Measurements from ENCODE around the gene OXCT2.

Gene OXCT2

DNA sequence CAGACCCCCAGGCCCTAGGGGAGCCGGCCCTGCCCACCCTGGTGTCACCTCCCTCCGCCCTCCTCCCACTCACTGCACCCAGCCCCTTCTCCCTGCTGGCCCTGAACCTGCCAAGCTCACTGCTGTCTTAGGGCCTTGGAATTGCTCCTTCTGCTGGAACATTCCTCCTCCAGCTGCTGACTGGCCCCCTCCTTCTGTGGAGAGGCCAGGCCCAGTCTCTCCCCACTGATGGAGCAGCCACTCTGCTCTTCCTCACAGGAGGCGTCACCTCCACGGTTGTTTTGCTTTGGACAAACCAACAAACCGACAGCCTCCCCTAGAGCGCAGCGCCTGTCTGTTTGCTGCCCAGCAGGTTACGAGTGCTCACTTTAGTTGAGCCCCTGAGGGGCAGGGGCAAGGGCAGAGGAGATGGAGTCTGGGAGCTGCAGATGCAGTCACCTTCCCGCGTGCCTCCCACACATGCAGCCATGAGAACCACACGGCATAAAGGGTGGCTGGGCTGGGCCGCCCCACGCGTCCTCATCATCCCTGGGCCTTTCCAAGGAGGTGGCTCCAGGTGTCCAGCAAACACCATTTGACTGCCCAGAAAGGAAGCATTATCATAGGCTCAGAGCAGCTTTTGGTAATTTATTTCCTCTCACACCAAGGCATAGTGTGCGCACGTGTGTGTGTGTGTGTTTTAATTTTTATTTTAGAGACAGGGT is 9.4 kb downstream of the OXCT2 start:
- no peak for DNase-seq

DNA sequence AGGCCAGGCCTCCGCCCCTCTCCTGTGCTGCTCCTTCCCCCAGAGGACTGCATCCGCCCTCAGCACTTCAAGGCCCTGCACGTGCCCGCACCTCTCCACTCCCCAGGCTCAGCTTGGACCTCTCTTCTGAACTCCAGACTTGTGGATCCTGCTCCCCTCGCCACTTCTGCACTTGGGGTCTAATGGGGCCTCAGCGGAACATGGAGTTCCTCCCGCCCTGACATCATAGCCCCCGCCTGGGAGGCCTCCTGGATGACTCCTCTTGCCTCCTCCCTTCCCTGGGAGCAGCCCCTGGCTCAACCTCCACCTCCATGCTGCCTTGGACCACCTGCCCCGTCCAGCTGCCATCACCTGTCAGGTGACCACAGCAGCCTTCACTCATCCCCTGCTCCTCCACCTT is 10.1 kb downstream of the OXCT2 start:
- DNase-seq = no peak

DNA sequence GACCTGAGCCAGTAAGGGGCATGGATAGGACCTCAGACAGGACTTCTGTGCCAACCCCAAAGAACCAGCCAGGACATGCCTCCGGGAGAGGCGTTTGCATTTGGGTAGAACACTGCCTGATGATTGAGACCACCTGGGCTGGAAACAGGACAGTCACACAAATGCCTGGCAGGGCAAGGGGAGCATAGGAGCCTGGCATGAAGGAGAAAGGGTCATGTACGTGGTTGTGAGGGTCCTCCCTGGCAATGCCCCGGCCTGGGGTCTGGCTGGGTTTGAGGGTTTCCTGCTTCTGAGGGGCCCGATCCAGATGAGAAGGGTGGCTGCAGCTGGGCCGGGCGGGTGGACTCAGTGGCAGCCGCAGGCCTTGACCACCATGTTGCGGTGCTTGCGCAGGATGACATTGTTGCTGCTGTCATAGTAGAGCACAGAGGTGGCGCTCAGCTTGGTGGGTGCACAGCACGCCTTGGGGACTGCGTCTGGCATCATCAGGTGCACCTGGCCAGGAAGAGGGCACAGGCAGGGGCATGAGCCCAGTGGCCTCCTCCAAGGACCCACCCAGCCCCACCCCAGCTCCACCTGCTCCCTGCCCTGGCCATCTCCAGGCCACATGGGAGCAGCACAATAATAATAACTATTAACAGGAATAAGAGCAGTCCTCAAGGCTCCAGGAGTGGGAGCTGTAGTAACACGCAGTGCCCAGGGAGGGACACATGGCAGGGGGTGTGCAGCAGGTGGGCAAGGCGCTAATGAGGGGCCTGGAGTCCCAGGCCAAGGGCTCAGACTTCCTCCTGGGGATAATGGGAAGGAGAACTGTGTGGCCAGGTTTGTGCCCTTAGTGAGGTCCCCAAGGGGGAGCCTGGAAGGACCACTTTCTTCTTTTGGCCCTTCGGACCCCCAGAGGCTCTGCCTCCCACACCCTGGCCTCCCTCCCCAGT is 10.8 kb downstream of the OXCT2 start:
- DNase-seq = no peak

DNA sequence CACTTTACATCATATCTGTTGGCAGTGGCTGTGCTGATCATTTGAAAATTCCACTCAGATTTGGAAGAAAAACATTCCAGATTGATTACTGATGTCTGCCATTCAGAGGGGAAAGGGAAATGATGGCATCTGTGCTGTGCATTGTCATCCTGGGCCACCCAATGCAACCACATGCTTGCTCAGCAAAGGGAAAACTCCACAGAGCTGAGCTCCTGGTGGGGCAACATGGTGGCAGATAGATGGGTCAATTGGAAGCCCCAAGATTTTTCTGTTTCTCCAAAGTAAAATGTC is 11.8 kb downstream of the OXCT2 start:
- no peak for DNase-seq

DNA sequence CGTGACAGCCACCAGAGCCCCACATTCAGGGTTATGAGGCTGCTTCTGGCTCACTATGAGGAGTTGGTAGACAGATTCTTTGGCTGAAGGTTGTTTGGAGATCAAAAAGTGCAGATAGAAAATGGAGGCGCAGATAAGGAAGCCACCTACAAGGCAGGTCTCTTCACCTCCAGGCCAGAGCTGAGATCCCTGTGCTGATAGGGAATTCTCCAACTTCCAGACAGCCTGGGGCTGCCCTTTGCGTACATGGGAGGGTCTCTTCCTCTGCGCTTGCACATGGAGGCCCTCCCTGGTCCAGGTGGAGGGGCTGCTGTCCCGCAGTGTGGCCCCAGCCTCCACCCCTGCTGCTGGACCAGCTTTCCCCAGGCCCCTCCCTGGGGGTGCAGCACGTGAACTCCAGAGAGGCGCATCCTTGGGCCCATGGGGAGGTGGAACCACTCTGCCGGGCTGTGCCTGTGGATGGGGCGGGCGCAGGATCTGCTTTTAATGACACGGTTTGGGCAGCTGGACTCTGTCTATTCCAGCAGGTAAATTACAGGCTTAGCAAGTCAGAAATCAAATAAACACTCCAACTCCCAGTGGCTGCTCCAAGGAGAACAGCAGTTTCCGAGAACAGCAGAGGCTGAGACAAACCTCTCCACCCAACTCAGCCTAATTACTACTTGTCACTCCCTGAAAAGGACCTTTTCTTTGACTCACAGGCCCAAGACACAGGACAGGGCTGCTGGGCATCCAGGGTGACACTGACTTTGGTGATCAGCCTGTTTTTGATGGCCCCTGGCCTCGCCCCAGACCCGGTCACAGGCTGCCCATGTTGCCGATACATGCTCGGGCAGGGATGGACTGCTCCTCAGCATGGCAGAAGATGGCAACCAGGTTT is 12.4 kb downstream of the OXCT2 start:
- DNase-seq = no peak

DNA sequence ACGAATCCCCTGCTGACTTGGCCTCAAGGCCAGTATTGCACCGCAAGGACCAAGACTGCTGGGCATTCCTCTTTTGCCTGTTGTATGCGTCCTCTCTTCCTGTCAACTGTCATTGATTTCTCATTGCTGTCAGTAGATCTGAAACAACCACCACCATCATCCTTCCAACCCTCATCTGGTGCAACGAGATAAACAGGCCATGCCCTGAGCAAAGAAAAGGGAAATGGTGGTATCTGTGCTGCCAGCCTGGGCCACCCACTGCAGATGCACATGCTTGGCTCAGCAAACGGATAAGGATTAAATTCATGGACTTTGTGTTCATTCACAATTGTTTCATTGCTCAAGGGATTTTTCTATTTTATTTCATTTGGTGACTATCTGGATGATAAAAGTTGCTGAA is 13.6 kb downstream of the OXCT2 start:
- DNase-seq = no peak

DNA sequence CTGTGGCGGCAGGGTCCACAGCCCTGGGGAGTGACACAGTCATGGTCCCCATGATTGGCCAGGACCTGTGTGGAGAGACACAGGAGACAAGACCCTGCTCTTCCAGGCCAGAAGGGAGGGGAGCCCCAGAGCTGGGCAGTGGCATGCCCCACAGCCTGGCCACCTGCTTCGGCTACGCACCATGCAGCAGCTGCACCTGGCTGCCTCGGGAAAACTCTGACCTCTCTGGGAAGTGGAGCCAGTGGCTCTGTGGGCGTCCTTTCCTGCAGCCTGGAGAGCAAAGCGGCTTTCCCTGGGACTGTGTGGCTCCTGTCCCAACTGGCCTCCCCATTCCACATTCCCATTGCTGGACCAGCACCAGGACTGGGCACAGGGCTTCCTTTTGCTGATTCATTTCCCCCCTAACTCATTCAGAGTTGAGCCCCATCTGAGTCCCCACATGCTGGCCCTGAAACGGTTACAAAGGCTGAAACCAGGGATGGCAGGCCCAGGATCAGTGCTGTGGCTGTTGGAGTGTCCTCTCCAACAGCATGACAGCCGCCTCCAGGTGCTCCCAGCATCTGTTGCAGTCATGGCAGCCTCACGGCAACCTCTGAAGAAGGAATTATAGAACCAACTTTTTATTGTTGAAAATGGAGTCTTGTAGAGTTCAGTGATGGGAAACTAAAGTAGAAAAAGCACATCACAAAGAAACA is 15.0 kb downstream of the OXCT2 start:
- no peak for DNase-seq

DNA sequence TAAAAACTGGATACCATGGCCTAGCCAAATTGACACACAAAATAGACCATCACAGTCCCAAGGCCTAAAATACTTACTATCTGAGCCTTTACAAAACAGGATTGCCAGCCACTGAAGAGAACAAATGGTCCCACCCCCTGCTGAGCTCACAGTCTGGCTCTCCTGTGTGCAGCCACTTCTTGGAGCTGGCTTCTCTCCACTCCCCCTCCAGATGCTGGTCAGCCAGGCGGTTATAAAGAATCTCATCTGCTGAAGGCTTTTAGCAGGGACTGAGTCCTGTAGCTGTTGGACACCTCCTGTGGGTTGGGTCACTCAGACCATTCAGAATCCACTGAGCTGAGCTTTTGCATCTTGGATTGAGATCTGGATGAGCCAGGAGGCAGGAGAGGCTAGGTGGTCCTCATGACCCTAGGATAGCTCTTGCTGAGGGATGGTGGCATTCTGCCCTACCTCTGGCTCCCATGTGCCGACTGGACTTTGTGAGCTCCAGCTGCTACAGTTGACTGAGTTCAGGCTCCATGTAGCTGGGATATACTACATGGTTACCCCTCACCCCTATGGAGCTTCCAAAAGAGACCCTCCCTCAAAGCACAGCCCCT is 16.1 kb downstream of the OXCT2 start:
- no peak for DNase-seq

DNA sequence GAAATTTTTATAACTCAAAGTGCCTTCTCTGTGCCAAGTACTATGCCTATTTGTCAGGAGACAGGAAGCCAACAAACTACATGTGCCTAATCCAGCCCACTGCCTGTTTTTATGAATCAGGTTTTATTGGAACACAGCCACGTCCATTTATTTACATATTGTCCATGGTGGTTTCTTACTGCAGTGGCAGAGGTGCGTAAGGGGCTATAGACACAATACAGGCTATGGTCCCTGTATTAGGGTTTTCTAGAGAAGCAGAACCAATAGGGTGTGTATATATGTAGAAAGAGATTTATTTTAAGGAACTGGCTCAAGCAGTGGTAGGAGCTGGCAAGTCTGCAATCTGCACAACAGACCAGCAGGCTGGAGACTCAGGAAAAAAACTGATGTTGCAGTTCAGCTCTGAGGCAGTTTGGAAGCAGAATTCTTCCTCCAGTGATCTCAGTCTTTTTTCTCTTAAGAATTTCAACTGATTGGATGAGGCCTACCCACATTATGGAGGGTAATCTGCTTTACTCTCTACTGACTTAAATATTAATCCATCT is 17.1 kb downstream of the OXCT2 start:
- no peak for DNase-seq

DNA sequence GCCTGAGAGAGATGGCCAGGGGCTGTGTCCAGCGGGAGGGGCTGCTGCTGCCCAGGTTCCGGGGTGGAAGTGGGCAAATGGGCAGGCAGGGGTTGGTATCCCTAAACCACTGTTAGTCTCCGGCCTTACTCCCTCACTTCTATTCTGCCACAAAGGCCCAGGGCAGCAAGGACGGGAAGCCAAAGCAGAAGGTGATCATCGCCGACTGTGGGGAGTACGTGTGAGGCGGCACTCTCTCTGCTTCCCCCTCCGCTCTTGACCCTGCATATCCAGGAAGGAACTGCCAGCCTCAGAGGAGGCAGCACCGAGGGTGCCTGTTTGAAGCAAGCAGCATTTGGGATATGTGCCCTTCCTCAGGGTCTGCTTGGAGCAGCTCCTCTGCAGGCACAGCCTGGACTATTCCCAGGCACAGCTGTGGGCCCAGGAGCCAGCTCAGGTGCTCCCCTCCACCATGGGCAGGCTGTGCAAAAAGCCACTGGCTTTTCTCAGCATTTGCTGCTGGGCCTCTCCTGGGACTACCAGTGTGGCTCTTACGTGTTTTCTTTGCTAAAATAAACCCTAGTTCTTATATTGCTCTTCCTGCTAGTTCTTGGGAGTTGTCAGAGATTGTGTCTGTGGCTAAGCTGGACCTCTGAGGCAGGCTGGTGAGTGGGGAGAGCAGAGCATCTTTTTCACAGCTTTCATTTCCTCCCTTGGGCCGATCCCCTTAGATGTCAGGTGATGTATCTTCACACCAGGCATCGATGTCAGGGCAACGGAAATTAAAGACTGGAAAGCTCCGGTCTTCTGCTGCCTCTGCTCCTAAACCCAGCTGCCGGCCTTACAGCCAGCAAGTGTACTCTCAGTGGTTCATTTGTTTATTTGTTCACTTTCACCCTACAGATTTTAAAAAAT is 17.8 kb downstream of the OXCT2 start:
- DNase-seq = no peak

DNA sequence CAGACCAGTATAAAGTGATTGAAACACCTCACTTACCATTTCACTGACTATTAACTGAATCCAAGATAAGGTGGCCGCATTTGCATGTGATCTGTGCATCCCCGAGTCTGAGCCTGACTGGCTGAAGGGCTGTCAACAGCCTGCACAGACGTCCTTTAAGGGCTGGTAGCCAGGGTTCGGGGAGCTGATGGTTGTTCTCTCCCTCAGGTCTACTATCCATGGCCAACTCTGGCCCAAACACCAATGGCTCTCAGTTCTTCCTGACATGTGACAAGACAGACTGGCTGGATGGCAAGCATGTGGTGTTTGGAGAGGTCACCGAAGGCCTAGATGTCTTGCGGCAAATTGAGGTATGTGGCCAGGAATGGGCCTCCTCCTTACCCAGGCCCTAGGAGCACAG is 18.4 kb downstream of the OXCT2 start:
- no peak for DNase-seq

DNA sequence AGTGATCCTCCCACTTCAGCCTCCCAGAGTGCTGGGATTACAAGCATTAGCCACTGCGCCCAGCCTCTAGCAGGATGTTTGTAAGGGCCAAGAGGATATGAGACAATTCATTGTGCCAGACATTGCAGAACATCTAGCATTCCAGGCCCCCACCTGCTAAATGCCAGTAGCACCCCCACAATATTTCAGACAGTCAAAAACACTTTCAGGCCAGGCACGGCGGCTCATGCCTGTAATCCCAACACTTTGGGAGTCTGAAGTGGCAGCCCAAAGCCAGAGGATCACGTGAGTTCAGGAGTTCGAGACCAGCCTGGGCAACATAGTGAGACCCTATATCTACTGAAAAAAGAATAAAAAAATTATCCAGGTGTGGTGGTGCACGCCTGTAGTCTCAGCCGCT is 19.6 kb downstream of the OXCT2 start:
- DNase-seq = no peak

DNA sequence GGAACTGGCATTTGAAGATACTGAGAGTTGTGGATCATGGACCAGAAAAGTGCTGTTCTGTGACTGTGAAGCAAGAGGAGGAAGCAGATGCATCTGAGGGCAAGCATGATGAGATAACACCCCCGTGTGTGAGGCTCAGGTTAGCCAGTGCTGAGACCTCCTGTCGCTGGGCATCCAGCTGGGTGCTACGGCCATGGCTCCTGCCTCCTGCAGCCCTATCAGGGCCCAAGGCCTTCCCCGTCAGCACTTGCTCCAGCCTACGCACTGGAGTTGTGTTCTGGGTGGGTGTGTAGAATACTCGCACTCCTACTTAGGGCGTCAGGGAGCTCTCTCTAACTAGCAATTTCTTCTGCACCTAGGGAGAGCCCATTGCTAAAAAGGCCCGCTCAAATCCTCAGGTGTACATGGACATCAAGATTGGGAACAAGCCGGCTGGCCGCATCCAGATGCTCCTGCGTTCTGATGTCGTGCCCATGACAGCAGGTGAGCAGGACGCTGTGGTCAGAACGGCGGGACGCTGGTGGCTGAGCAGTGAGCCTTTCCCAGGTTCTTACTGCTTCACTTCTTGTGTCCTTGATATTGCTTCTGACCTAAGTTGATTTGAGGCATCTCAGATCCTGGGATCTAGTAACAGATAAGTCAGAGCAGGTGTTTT is 26.0 kb downstream of the OXCT2 start:
- DNase-seq = no peak

DNA sequence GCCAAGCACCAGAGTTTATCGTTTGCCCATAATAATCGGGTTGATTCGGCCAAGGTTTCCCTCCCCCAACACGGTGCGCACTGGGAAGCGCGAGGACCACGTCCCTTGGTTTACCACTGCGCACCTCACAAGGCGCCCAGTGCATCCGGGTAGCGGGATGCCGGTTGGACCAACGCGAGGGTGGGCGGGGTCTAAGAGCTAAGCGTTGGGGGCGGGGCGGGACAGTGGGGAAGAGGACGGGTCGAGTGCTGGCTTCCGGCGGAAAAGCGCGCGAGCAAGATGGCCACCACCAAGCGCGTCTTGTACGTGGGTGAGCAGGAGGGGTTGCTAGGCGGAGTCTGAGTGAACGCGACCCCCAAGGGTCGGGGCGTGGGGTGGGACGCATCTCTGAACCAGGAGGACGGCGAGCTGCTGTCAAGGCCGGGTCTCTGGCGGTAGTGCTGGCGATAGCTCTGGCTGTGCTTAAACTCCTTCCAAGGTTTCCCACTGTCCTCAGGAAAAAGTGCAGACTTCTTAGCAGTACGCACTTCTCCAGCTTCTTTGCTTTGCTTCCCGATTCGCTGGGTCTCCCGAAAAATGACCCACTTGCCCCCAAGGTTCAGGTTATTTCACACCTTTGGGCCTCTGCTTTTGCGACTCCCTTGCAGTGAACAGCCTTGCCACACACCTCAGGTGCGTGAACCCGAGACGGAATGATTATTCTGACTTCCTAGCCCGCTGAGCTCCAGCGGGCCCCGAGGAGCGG is 32.4 kb downstream of the OXCT2 start, which contains the start of gene PPIE:
PPIE (plus strand) TSS at position 261 of the 745 bp plus-strand sequence; CDS start at position 280, 19 bp downstream.
- DNase-seq = peak; percentile 67

DNA sequence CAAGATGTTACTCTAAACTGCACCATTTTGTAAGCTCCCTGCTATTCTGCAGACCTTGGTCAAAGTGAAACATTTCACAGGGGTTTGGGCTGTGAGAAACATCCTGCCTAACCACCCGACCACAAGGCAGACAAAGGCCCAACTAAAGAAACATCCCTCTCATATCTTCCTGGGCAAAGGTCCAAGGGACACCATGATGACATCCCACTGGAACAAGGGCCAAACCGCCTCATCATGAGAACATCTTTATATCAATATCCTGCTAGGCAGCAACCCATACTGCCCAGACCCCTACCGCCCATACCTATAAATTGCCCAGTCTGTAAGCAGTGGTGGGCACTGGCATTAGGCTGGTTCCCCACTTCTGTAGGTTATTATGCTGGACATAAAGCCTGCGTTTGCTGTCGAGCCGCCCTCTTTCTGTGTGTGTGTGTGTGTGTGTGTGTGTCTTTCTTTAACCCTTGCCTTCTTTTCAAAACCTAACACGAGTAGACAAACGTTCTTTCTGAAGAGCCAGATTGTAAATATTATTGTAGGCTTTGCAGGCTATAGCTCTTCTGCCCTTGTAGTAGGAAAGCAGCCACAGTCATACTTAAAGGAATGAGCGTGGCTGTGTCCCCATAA is 33.5 kb downstream of the OXCT2 start:
- DNase-seq = no peak

DNA sequence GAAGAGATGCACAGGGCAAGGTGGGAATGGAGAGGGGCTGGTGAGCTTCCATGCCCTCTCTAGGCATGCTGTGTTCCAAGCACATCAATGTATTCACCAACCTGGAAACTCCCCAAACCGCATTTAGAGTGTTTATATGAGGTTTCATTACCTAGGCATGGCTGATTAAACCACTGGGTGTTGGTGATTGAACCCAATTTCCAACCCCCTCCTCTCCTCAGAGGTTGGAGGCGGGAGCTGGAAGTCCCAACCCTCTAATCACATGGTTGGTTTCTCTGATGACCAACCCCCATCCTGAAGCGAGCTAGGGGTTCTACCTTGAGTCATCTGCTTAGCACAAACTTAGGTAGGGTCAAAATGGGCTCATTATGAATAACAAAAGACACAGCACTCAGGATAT is 35.4 kb downstream of the OXCT2 start:
- no peak for DNase-seq

DNA sequence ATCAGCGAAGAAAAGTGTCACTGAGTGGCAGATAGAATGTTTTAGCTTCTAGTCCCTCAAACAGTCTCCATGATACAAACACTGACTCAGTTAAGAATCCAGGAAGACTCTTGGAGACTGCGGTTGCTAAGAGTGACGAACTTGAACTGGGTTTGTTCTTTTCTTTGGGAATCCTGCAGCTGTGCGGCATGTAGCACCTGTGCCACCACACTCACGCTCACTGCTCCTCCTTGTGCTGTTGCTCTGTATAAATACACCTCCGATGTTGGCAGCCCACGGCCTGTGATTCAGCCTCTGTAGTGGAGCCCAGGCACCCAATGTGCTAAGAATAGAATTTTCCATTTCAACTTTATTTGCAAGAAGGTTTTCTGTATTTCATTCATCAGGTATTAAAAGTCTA is 38.0 kb downstream of the OXCT2 start:
- no peak for DNase-seq

DNA sequence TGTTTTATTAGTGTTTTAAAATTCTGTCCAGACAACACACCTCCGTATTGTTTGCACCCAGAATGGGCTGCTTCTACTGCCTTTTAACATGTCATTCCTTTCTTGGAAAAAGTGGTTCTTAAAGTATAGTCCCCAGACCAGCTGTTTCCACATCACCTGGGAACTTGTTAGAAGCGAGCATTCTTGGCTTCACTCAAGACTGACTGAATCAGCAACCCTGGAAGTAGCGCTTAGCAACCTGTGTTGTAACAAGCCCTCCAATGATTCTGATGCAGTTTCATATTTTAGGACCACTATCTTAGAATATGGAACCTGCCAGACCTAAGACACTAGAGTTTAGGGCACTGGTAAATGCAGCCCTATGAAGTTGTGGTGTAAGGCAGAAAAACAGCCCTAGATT is 38.4 kb downstream of the OXCT2 start:
- DNase-seq = no peak

DNA sequence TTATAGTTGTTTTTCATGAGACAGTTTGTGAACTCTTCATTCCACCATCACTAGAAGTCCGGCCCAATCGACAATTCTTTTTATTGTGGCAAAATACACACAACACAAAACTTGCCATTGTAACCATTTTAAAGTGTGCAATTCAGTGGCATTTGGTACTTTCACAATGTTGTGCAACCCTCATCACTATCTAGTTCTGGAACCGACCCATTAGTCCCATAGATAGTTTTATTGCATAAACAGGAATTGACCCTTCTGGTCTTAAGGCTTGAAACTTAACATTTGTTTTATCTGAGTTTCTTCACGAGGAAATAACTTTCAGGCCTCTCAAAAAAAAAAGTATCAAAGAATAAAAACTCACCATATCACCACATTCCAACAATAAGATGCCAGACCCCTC is 41.3 kb downstream of the OXCT2 start:
- DNase-seq = no peak

All from T1000 (cell line).